Natural killer cell (primary cell): ENCODE data around the gene GIMAP6. TPM values are rescaled to one million over a fixed set of nuclear protein-coding genes. Genes with fewer than 3 reads are reported as not detected.
"Not testable (repeated sequence)": the region's sequence is repeated elsewhere in the genome, so short reads cannot be mapped to it uniquely, and the experiment has no call there.

Source experiments
- ATAC-seq, 3 donors: fragments of 150-1000 bp in 2 of 3; fragments of 200-7000 bp in 1 of 3; cut with Tn5 transposase; 1 replicate in 1 of 3; 2 replicates in 2 of 3; pipeline ENCODE4 v1.10.0; 2021; ENCODE audit warnings: mild to moderate bottlenecking in 2 of 3, moderate library complexity in 2 of 3
- DNase-seq, 2 donors: peaks; one replicate each; pipeline versions ENCODE4 v3.0.0 to v3.0.0-alpha.2; 2013 to 2021; ENCODE audit warnings: mixed read lengths in 1 of 2
- H3K27ac ChIP-seq: one replicate; pipeline ENCODE4 v1.5.1; 2013; ENCODE audit warnings: mild to moderate bottlenecking, low read length
- H3K27me3 ChIP-seq: one replicate; pipeline ENCODE4 v1.6.1; 2013; ENCODE audit warnings: low read length; ENCODE audit not compliant: control insufficient read depth, insufficient read depth
- H3K36me3 ChIP-seq: one replicate; pipeline ENCODE4 v1.6.1; 2013; ENCODE audit warnings: low read length; ENCODE audit not compliant: control insufficient read depth, insufficient read depth
- H3K4me1 ChIP-seq: one replicate; pipeline ENCODE4 v1.6.1; 2013; ENCODE audit warnings: low read length; ENCODE audit not compliant: control insufficient read depth, insufficient read depth
- H3K4me3 ChIP-seq: one replicate; pipeline ENCODE4 v1.5.1; 2013; ENCODE audit warnings: low read length
- H3K9me3 ChIP-seq: one replicate; pipeline ENCODE4 v1.6.1; 2013; ENCODE audit warnings: low read length; ENCODE audit not compliant: control insufficient read depth, insufficient read depth
- H3K27ac Mint-ChIP-seq, 2 donors: one replicate each; pipeline ENCODE4 v1.8.0; 2022; ENCODE audit warnings: mild to moderate bottlenecking in 2 of 2, mixed read lengths in 2 of 2, moderate library complexity in 1 of 2
- H3K27me3 Mint-ChIP-seq, 2 donors: one replicate each; pipeline ENCODE4 v1.8.0; 2022; ENCODE audit warnings: low read depth in 2 of 2, mixed read lengths in 2 of 2
- H3K36me3 Mint-ChIP-seq: one replicate; pipeline ENCODE4 v1.8.0; 2022; ENCODE audit warnings: mixed read lengths
- H3K4me1 Mint-ChIP-seq, 2 donors: one replicate each; pipeline ENCODE4 v1.8.0; 2022; ENCODE audit warnings: mixed read lengths in 2 of 2
- H3K4me3 Mint-ChIP-seq: one replicate; pipeline ENCODE4 v1.8.0; 2022; ENCODE audit warnings: mild to moderate bottlenecking, moderate library complexity, mixed read lengths
- H3K9me3 Mint-ChIP-seq, 2 donors: one replicate each; pipeline ENCODE4 v1.8.0; 2022; ENCODE audit warnings: mixed read lengths in 2 of 2
- CTCF ChIP-seq: fragments of 200-600 bp; IDR thresholded peaks from one replicate; pipeline ENCODE4 v1.8.0; 2022; ENCODE audit warnings: antibody characterized with exemption
- WGBS: methylation state at CpG from one replicate; pipeline ENCODE4 v1.1.7; 2013; ENCODE audit warnings: missing lambda C conversion rate; ENCODE audit not compliant: insufficient coverage; 5-methylcytosine and 5-hydroxymethylcytosine counted together
- intact Hi-C: fragments of 100-400 bp; cut with micrococcal nuclease; formaldehyde crosslinking; loops from one replicate; pipeline ENCODE4 v1.14.2; 2022
- total RNA-seq, 4 donors: library from RNA; stranded (reverse); fragments of 120-200 nt in 1 of 4; gene quantifications; one replicate each; pipeline versions ENCODE4 v1.2.3 to v1.2.4, GENCODE V29; 2013 to 2022

GIMAP6 gene
- total RNA-seq, 3 donors from 2014 or later (not counting 1 experiment from before 2014, with no cell fraction given), result 39.7 to 100 (median 51.9) TPM

GRCh38 chr7:150613880-150614279 lies 18.3 kb downstream of the GIMAP6 start:
- H3K9me3 ChIP-seq, result peaks cover 4% of the 10 kb centered on the region
- H3K27ac Mint-ChIP-seq, result no peak overlapping the region
- no peaks in the 10 kb centered on the region for H3K4me1 ChIP-seq
- H3K36me3 Mint-ChIP-seq, result no peaks in the 10 kb centered on the region
- ATAC-seq (no peak), DNase-seq (no peak)
- peaks cover 0 to 2% of the 10 kb centered on the region in 2 donors for H3K9me3 Mint-ChIP-seq
- no peaks in the 10 kb centered on the region for H3K27me3 ChIP-seq
- no peak overlapping the region for H3K27ac ChIP-seq
- no peaks in the 10 kb centered on the region for H3K27me3 Mint-ChIP-seq
- intact Hi-C loops, result no loop called here
- H3K4me3 ChIP-seq, result no peak overlapping the region
- H3K4me3 Mint-ChIP-seq, result no peak overlapping the region
- peaks cover 14 to 21% of the 10 kb centered on the region in 2 donors for H3K4me1 Mint-ChIP-seq
- no peaks in the 10 kb centered on the region for H3K36me3 ChIP-seq
- WGBS, result 80% methylated on average over 1 of the region's 1 CpG
- TF ChIP-seq CTCF, result no peak

GRCh38 chr7:150612925-150613324 lies 19.3 kb downstream of the GIMAP6 start:
- intact Hi-C loops, result no loop called here
- no peaks in the 10 kb centered on the region for H3K4me1 ChIP-seq
- peaks cover 4% of the 10 kb centered on the region for H3K9me3 ChIP-seq
- TF ChIP-seq CTCF, result no peak
- Mint-ChIP-seq H3K27me3 (no peaks in the 10 kb centered on the region), H3K4me3 (no peak overlapping the region), H3K36me3 (no peaks in the 10 kb centered on the region), H3K27ac (no peak overlapping the region), H3K9me3 (peaks cover 0 to 2% of the 10 kb centered on the region in 2 donors), H3K4me1 (peaks cover 24 to 31% of the 10 kb centered on the region in 2 donors)
- DNase-seq, result no peak
- 95% methylated on average over 2 of the region's 3 CpGs for WGBS
- no peaks in the 10 kb centered on the region for H3K27me3 ChIP-seq
- no peaks in the 10 kb centered on the region for H3K36me3 ChIP-seq
- no peak for ATAC-seq
- H3K4me3 ChIP-seq, result no peak overlapping the region
- H3K27ac ChIP-seq, result no peak overlapping the region

DNA sequence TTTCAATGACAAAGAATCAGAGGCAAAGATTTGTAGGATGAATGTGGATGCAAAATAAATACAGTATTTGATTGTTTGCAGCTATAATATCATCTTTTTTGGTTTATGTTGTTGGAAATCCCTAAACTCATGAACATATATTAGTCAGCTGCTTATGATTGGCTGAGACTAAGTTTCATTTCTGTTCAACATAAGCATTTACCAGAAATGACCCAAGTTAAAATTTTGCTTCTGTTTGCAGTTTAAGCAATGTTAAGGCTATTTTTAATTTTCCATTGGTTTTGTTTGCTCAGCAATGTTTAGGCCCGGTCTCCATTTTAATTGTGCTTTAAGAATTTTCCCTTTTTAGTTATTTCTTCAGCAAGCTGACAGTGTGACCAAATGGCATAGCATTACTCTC lies 22.0 kb downstream of the GIMAP6 start:
- intact Hi-C loops, result no loop called here
- H3K27me3 ChIP-seq, result no peaks in the 10 kb centered on the region
- WGBS, result 75% methylated on average over 1 of the region's 1 CpG
- H3K4me3 ChIP-seq, result no peak overlapping the region
- no peak overlapping the region for H3K27ac ChIP-seq
- no peaks in the 10 kb centered on the region for H3K36me3 ChIP-seq
- H3K9me3 ChIP-seq, result peaks cover 4% of the 10 kb centered on the region
- peaks cover 23 to 35% of the 10 kb centered on the region in 2 donors for H3K4me1 Mint-ChIP-seq
- no peak overlapping the region for H3K27ac Mint-ChIP-seq
- H3K9me3 Mint-ChIP-seq, result no peaks in the 10 kb centered on the region
- H3K27me3 Mint-ChIP-seq, result no peaks in the 10 kb centered on the region
- no peak for TF ChIP-seq CTCF
- no peak overlapping the region for H3K4me3 Mint-ChIP-seq
- no peak for DNase-seq
- no peak for ATAC-seq
- H3K36me3 Mint-ChIP-seq, result no peaks in the 10 kb centered on the region
- no peaks in the 10 kb centered on the region for H3K4me1 ChIP-seq

GRCh38 chr7:150603600-150603999 lies 28.6 kb downstream of the GIMAP6 start:
- H3K4me1 ChIP-seq, ATAC-seq, H3K4me3 ChIP-seq, H3K9me3 ChIP-seq, H3K9me3 Mint-ChIP-seq, H3K36me3 ChIP-seq, H3K27me3 ChIP-seq, H3K27ac Mint-ChIP-seq, H3K36me3 Mint-ChIP-seq, H3K4me3 Mint-ChIP-seq, intact Hi-C loops, H3K27me3 Mint-ChIP-seq, H3K27ac ChIP-seq: not testable (repeated sequence)
- H3K4me1 Mint-ChIP-seq, result peaks cover 29 to 40% of the 10 kb centered on the region in 2 donors
- DNase-seq, result peak in 1 of 2 donors; percentile 60
- WGBS, result 82% methylated on average over 2 of the region's 2 CpGs
